HG03159 (cell line): ENCODE data around the gene POMP.

Experiments
- ATAC-seq: cut with Tn5 transposase; IDR thresholded peaks from one replicate; pipeline ENCODE4 v1.9.1; 2021; ENCODE audit warnings: mild to moderate bottlenecking, moderate library complexity; ENCODE audit not compliant: unreplicated experiment

Gene POMP, protein sequence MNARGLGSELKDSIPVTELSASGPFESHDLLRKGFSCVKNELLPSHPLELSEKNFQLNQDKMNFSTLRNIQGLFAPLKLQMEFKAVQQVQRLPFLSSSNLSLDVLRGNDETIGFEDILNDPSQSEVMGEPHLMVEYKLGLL

GRCh38 chr13:28658796-28659620 is at the start of gene POMP:
Gene POMP (plus strand): TSS chr13:28659130. CDS start chr13:28659185, 55 bp downstream.
- ATAC-seq = peak; percentile 90

GRCh38 chr13:28609381-28609780 is 49.5 kb upstream of the POMP start:
- no peak for ATAC-seq

DNA sequence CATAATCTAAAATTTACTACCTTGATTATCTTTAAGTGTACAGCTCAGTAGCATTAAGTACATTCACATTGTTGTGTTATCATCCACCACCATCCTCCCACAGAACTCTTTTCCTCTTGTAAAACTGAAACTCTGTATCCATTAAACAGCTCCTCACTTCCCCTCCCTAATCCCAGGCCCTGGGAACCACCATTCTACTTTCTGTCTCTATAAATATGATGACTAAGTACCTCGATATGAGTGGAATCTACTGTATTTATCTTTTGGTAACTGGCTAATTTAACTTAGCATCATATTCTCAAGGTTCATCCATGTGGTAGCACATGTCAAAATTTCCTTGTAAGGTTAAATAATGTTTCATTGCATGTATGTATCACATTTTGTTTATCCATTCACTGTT is 49.0 kb upstream of the POMP start:
- ATAC-seq = no peak

- no peak for ATAC-seq
Measured at GRCh38 chr13:28610996-28611395, 47.9 kb upstream of the POMP start.

DNA sequence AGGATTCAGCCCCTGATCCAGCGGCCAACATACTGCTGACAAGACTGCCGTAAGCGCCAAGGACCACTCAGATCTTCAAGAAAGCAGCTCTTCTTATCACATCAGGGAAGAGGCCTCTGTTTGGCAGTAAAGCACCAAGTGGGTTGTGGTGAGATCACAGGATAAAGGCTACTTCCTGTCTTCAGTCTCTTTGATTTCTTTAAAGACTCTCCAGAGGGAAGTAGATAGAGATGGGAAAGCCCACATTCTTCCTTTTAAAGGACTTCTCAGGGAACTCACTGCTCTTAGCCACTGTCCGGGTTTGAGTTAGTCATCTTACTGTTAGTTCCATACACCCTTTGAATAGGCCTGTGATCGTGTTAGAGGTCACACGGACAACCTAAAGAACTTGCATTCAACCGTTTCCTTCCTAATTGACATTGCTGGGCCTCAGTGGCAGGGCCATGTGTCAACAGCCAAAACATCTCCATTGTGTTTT is 47.2 kb upstream of the POMP start:
- ATAC-seq = no peak

DNA sequence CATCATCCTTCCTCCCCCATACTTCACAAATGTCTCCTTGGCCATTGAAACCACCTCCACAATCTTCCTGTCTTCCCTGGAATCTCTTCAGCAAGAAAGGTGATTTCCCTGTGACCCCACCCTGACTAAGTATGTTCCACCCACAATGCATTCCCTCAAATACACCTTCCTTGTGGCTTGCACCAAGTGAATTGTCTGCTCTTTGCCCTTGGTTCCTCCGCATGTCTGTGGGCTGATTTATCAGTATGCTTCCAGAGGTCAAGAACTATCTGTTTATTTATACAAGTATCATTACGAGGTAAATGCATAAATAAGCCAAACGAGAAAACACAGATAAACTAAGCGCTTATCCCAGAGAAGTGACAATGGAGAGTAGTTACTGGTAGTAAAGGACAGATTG is 45.4 kb upstream of the POMP start:
- ATAC-seq = no peak

- no peak for ATAC-seq
Measured at GRCh38 chr13:28615916-28616446, 42.9 kb upstream of the POMP start.

- ATAC-seq = no peak
Measured at GRCh38 chr13:28618230-28618994, 40.5 kb upstream of the POMP start.

GRCh38 chr13:28620011-28620830 is 38.7 kb upstream of the POMP start:
- no peak for ATAC-seq

- ATAC-seq = no peak
Measured at GRCh38 chr13:28621449-28621848, 37.5 kb upstream of the POMP start.

DNA sequence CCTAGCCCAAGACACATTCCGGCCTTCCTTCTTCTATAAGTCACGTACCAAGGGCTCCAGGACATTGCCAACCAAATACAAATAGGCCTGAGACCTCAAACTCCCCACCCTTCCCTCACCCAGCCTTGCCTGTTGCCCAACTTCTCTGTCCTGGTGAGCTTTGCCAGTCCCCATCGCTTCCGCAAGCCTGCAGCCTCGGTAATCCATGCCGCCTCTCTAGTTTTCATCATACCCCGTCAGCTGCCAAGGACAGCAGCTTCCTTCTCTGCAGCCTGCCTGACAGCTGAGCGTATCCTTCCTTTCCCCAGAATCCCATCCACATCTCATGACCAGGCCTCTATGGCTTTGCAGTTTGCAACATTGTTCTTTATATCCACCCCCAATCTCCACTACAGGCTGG is 36.6 kb upstream of the POMP start:
- no peak for ATAC-seq

- ATAC-seq = no peak
Measured at GRCh38 chr13:28623782-28624706, 34.9 kb upstream of the POMP start.

DNA sequence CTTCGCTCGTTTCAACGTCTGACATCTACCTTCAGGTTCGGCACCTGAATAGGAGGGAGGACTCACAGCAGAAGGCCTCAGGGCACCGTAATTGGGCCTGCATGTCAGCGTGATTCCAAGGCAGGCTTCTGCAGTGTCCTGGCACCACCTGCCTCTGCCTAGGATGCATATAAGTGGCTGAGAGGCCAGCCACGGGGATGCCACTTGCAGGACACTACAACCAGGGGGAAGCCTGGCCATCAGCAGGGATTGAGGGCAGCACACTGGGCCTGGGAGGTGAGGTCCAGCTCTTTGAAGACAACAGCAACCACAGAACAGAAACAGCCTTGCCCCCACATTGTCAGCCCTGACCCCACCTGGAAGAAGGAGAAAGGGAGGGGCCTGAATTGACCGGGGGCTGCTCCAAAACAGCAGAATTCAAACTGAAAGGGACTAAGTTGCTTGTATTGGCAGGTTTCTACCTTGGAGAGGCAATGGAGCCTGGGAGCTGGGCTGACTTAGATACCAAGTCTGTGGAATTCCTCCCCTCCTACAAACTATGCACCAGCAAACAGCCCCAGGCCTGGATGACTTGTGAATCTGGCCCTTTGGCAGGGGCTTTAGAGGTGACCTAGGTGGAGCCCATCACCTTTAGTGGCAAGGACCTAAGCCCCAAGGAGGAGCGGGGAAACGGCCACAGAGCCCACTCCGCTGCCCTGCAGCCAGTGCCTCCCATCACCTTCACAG is 34.1 kb upstream of the POMP start:
- ATAC-seq = no peak

- ATAC-seq = no peak
Measured at GRCh38 chr13:28626266-28626665, 32.7 kb upstream of the POMP start.

GRCh38 chr13:28628241-28628640 is 30.7 kb upstream of the POMP start:
- no peak for ATAC-seq

DNA sequence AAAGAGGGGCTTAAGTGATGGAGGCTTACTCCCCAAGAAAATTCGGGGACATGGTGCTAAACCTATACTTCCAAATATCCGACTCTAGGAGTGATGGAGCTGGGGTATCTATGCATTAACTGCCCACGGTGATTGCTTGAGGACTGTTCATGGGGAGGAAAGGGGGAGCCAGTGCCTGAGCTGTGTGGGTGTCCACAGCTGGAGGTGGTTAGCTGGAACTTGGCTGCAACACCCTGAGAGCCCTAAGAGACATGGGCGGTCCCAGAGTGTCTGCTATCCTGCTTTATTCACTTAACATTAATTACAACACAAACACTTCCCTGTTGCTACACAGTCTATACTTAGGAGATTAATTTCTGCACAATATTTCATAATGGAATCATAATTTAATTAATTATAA is 28.1 kb upstream of the POMP start:
- ATAC-seq = no peak

GRCh38 chr13:28631801-28632200 is 27.1 kb upstream of the POMP start:
- ATAC-seq = no peak

GRCh38 chr13:28636069-28636468 is 22.9 kb upstream of the POMP start:
- no peak for ATAC-seq
